ENCODE measurements around the gene PAWR. TPM values are rescaled to one million over a fixed set of nuclear protein-coding genes. Genes with fewer than 3 reads are reported as not detected.
"Not testable (repeated sequence)": the region's sequence is repeated elsewhere in the genome, so short reads cannot be mapped to it uniquely, and the experiment has no call there.

The PAWR gene
- total RNA-seq, 2 donors from 2014 or later = 4.4 to 18.5 TPM

GRCh38 chr12:79692860-79693577 is 2.3 kb upstream of the PAWR start:
- ATAC-seq (replicated peaks in 1 of 2) (no peak), DNase-seq (no peak)
- H3K27ac Mint-ChIP-seq = no peak overlapping the region
- H3K36me3 Mint-ChIP-seq (ENCODE audit: insufficient read depth in 2 of 2) = peaks cover 0 to 2% of the 10 kb centered on the region in 2 donors
- no peak overlapping the region for H3K4me3 Mint-ChIP-seq
- peaks cover 20% of the 10 kb centered on the region for H3K27me3 Mint-ChIP-seq (ENCODE audit: low read depth)
- peaks cover 7% of the 10 kb centered on the region for H3K4me1 Mint-ChIP-seq (ENCODE audit: low read depth)
- no peaks in the 10 kb centered on the region for H3K9me3 Mint-ChIP-seq

DNA sequence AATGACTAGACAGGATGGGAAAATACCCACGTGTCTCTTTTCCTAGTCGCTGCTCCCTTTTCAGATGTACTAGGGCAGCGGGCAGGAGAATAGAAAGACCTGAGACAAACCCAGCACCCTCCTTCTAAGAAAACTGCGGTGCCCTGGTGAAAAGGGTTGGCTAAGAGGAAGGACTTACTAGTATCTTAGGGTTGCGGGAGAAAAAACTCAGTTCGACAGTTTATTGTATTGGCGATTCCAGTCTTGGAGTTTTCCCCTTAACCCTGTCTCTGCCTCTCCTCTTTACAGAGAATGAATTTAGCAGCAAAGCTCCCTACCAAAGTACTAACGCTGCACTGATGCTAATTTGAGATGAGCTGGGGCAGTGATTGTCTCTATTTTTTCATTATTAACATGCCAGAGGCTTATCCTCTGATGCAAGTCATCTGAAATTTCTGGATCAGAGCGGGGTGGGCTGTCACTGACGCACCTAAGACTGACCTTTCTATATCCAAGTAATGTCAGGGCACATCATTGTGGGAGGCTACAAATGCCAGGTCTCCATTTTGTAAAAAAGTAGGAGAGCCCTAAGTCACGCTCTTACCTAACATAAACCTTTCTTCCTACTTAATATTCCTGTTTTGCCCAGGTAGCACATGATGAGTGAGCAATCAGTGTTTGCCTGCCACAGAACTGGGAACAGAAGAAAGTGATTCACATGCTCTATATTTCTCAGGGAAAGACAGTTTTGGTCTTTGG is 916 bp upstream of the PAWR start:
- no peak for ATAC-seq (replicated peaks in 1 of 2)
- no peak for DNase-seq
- Mint-ChIP-seq H3K4me1 (ENCODE audit: low read depth) (peaks cover 21% of the 10 kb centered on the region), H3K27me3 (ENCODE audit: low read depth) (peaks cover 24% of the 10 kb centered on the region), H3K27ac (no peak overlapping the region), H3K36me3 (ENCODE audit: insufficient read depth in 2 of 2) (peaks cover 0 to 2% of the 10 kb centered on the region in 2 donors), H3K9me3 (no peaks in the 10 kb centered on the region), H3K4me3 (peak overlapping the region; percentile 82 to 85)

DNA sequence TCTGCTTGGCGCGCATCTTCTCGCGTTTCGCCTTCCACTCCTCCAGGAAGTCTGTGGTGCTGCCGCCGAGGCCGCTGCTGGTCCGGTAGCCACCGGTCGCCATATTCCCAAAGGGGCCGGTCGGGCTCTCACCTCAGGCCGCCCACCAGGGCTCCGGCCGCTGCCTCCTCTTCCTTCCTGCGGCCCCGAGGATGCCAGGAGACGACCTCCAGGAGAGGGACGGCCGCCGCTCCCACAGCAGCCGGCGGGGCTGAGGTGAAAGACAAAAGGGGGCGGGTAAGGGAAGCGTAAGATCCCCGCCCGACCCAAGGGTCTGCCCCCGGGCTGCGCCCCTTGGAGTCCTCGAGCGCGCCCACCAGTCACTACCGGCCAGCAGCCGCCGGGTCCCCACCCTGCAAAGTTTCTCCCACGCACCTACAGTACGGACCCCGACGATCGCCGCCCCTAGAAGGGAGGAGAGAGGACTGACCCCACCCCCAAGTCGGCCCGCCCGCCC is 574 bp downstream of the PAWR start:
- ATAC-seq (replicated peaks in 1 of 2) (peak in 1 of 2 donors; percentile 44), DNase-seq (peak in 1 of 2 donors; percentile 8)
- H3K36me3 Mint-ChIP-seq (ENCODE audit: insufficient read depth in 2 of 2) = peaks cover 0 to 2% of the 10 kb centered on the region in 2 donors
- no peaks in the 10 kb centered on the region for H3K9me3 Mint-ChIP-seq
- peak overlapping the region; percentile 76 to 89 for H3K4me3 Mint-ChIP-seq
- peaks cover 34% of the 10 kb centered on the region for H3K27me3 Mint-ChIP-seq (ENCODE audit: low read depth)
- H3K4me1 Mint-ChIP-seq (ENCODE audit: low read depth) = peaks cover 21% of the 10 kb centered on the region
- no peak overlapping the region for H3K27ac Mint-ChIP-seq

DNA sequence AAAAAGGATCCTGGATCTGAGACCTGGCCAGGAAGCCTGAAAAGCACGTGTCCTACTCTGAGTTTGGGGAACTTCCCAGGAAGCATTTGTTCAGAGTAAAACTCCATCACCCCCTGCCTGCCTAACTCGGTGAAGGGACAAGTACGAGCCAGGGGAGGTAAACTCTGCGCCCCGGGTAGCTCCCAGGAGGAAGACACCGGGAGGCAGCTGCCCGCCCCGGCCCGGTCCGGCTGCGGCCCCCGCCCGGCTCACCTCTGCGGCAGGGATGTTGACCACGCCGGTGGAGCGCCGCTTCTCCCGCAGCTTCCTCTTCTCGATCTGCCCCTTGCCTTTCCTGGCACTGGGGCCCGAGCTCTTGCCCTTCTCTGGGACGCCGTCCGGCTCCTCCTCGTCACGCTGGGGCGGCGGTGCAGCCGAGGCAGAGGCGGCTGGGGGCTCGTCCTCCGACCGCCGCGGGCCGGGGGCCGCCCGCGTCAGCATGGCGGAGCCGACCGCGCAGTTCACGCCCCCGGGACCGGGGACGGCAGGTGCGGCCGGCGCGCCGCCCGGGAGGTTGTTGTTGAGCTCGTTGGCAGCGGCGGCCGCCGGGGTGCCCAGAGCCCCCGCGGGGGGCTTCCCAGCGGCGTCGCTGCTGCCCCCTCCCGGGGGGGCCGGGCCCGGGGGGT is 1.2 kb downstream of the PAWR start:
- DNase-seq = peak; percentile 23 to 27
- peak overlapping the region; percentile 78 to 89 for H3K4me3 Mint-ChIP-seq

GRCh38 chr12:79689061-79689476 is 1.7 kb downstream of the PAWR start:
- H3K4me3 Mint-ChIP-seq = peak overlapping the region; percentile 67 to 78
- DNase-seq (no peak), ATAC-seq (replicated peaks in 1 of 2) (no peak)
- no peaks in the 10 kb centered on the region for H3K9me3 Mint-ChIP-seq
- no peak overlapping the region for H3K27ac Mint-ChIP-seq
- H3K4me1 Mint-ChIP-seq (ENCODE audit: low read depth) = peaks cover 21% of the 10 kb centered on the region
- peaks cover 28% of the 10 kb centered on the region for H3K27me3 Mint-ChIP-seq (ENCODE audit: low read depth)
- H3K36me3 Mint-ChIP-seq (ENCODE audit: insufficient read depth in 2 of 2) = peaks cover 0 to 2% of the 10 kb centered on the region in 2 donors

More for the DNA sequence above, 1.2 kb downstream of the PAWR start:
- H3K27me3 Mint-ChIP-seq (ENCODE audit: low read depth) = peaks cover 32% of the 10 kb centered on the region
- H3K9me3 Mint-ChIP-seq = no peaks in the 10 kb centered on the region
- peaks cover 0 to 2% of the 10 kb centered on the region in 2 donors for H3K36me3 Mint-ChIP-seq (ENCODE audit: insufficient read depth in 2 of 2)
- H3K27ac Mint-ChIP-seq = no peak overlapping the region
- ATAC-seq (replicated peaks in 1 of 2) = peak; percentile 38 to 43
- H3K4me1 Mint-ChIP-seq (ENCODE audit: low read depth) = peaks cover 21% of the 10 kb centered on the region

- Mint-ChIP-seq H3K27ac (no peak overlapping the region), H3K9me3 (no peaks in the 10 kb centered on the region), H3K36me3 (ENCODE audit: insufficient read depth in 2 of 2) (peaks cover 0 to 2% of the 10 kb centered on the region in 2 donors), H3K27me3 (ENCODE audit: low read depth) (peaks cover 28% of the 10 kb centered on the region), H3K4me1 (ENCODE audit: low read depth) (peaks cover 21% of the 10 kb centered on the region), H3K4me3 (peak overlapping the region; percentile 67 to 78)
- ATAC-seq (replicated peaks in 1 of 2) = no peak
- DNase-seq = no peak
Observed at GRCh38 chr12:79688376-79689060, 2.2 kb downstream of the PAWR start.

DNA sequence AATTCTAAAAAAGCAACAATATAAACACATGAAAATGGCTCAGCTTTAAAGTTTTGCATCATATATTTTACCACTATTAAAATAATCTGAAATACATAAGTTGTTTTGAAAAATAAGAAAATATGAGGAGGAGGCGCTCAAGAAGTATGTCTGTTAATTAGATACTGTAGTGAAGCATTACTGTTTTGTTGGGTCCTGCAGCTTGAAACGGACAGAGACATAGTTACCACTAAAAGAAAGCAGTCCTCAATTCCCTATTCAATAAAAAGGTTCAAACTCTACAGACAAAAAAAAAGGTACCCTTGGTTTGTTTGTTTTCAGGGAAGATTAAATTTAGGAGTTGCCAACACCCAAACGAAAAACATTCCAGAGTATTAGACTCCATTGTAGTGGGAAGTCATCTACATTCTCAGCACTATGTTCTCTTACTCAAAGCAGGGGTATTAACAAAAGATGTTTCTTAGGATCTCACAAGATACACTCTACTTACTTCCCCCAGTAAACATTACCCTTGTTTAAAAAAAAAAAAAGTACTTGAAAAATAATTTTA is 3.0 kb downstream of the PAWR start:
- H3K36me3 Mint-ChIP-seq (ENCODE audit: insufficient read depth in 2 of 2) = peaks cover 0 to 2% of the 10 kb centered on the region in 2 donors
- H3K27me3 Mint-ChIP-seq (ENCODE audit: low read depth) = peaks cover 26% of the 10 kb centered on the region
- H3K4me3 Mint-ChIP-seq = peak overlapping the region; percentile 44 to 70
- H3K27ac Mint-ChIP-seq = no peak overlapping the region
- no peaks in the 10 kb centered on the region for H3K9me3 Mint-ChIP-seq
- DNase-seq (no peak), ATAC-seq (replicated peaks in 1 of 2) (no peak)
- H3K4me1 Mint-ChIP-seq (ENCODE audit: low read depth) = peaks cover 21% of the 10 kb centered on the region

- DNase-seq = no peak
- H3K27me3 Mint-ChIP-seq (ENCODE audit: low read depth) = peaks cover 13% of the 10 kb centered on the region
- no peak for ATAC-seq (replicated peaks in 1 of 2)
- H3K9me3 Mint-ChIP-seq = no peaks in the 10 kb centered on the region
- H3K4me1 Mint-ChIP-seq (ENCODE audit: low read depth) = peaks cover 21% of the 10 kb centered on the region
- H3K4me3 Mint-ChIP-seq = no peak overlapping the region
- H3K36me3 Mint-ChIP-seq (ENCODE audit: insufficient read depth in 2 of 2) = no peaks in the 10 kb centered on the region
- no peak overlapping the region for H3K27ac Mint-ChIP-seq
Observed at GRCh38 chr12:79686171-79686570, 4.6 kb downstream of the PAWR start.

- Mint-ChIP-seq H3K9me3 (no peaks in the 10 kb centered on the region), H3K27ac (no peak overlapping the region), H3K36me3 (ENCODE audit: insufficient read depth in 2 of 2) (no peaks in the 10 kb centered on the region), H3K27me3 (ENCODE audit: low read depth) (peaks cover 13% of the 10 kb centered on the region), H3K4me3 (no peak overlapping the region), H3K4me1 (ENCODE audit: low read depth) (peaks cover 21% of the 10 kb centered on the region)
- ATAC-seq (replicated peaks in 1 of 2) = no peak
- no peak for DNase-seq
Observed at GRCh38 chr12:79685068-79685467, 5.7 kb downstream of the PAWR start.

DNA sequence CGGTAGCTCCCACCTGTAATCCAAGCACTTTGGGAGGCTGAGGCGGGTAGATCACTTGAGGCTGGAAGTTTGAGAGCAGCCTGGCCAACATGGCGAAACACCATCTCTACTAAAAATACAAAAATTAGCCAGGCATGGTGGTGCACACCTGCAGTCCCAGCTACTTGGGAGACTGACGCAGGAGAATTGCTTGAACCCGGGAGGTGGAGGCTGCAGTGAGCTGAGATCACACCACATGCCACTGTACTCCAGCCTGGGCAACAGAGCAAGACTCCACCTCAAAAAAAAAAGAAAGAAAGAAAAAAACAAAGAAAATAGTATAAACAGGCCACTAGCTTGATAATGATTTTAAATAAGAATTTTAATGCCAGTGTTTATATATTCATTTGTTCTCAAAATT is 6.4 kb downstream of the PAWR start:
- not testable (repeated sequence) for DNase-seq; H3K27ac Mint-ChIP-seq; H3K4me3 Mint-ChIP-seq; H3K9me3 Mint-ChIP-seq; H3K36me3 Mint-ChIP-seq (ENCODE audit: insufficient read depth in 2 of 2); ATAC-seq (replicated peaks in 1 of 2)
- Mint-ChIP-seq H3K27me3 (ENCODE audit: low read depth) (peaks cover 13% of the 10 kb centered on the region), H3K4me1 (ENCODE audit: low read depth) (peaks cover 21% of the 10 kb centered on the region)

DNA sequence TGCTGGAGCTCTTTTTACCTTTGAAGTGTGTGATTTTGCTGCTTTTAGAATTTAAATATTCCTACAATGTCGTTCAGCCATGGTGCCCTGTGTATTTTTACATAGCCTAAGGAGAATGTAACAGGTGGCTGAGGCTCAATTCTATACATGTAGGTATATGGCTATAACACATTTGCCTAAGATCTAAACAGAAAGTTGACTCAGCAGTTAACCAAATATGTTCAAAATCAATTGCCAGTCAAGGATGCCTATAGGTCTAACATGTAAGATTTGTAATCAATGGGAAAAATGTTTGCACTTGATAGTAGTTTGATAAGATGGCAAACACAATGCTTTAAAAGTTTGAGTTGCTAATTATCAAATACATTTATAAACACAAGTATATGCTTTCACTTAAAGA is 8.2 kb downstream of the PAWR start:
- H3K27me3 Mint-ChIP-seq (ENCODE audit: low read depth) = peaks cover 13% of the 10 kb centered on the region

GRCh38 chr12:79681008-79681590 is 9.7 kb downstream of the PAWR start:
- H3K9me3 Mint-ChIP-seq = no peaks in the 10 kb centered on the region
- H3K36me3 Mint-ChIP-seq (ENCODE audit: insufficient read depth in 2 of 2) = no peaks in the 10 kb centered on the region
- ATAC-seq (replicated peaks in 1 of 2) (no peak), DNase-seq (no peak)
- H3K4me1 Mint-ChIP-seq (ENCODE audit: low read depth) = no peaks in the 10 kb centered on the region
- peaks cover 4% of the 10 kb centered on the region for H3K27me3 Mint-ChIP-seq (ENCODE audit: low read depth)
- no peak overlapping the region for H3K27ac Mint-ChIP-seq
- no peak overlapping the region for H3K4me3 Mint-ChIP-seq

More for the DNA sequence above, 8.2 kb downstream of the PAWR start:
- no peaks in the 10 kb centered on the region for H3K9me3 Mint-ChIP-seq
- ATAC-seq (replicated peaks in 1 of 2) (no peak), DNase-seq (no peak)
- H3K27ac Mint-ChIP-seq = no peak overlapping the region
- H3K36me3 Mint-ChIP-seq (ENCODE audit: insufficient read depth in 2 of 2) = no peaks in the 10 kb centered on the region
- no peak overlapping the region for H3K4me3 Mint-ChIP-seq
- peaks cover 9% of the 10 kb centered on the region for H3K4me1 Mint-ChIP-seq (ENCODE audit: low read depth)
